Esophagus muscularis mucosa (tissue), 4 donors: ENCODE measurements around the gene PRR11. TPM values are rescaled to one million over a fixed set of nuclear protein-coding genes. Genes with fewer than 3 reads are reported as not detected.

Source experiments
- DNase-seq: peaks from one replicate; pipeline ENCODE4 v3.0.0-alpha.2; 2017; ENCODE audit errors: extremely low spot score
- H3K27ac ChIP-seq, 4 donors: fragments of 200-600 bp; sonication (generic); replicated peaks in 1 of 4; 1 replicate in 3 of 4; 2 replicates in 1 of 4; pipeline ENCODE4 v1.5.1; 2016 to 2019; ENCODE audit warnings: mild to moderate bottlenecking in 1 of 4
- H3K27me3 ChIP-seq, 4 donors: fragments of 200-600 bp; sonication (generic); one replicate each; pipeline versions ENCODE4 v1.5.1 to v1.6.0; 2016 to 2019
- H3K36me3 ChIP-seq, 4 donors: fragments of 200-600 bp; sonication (generic); one replicate each; pipeline ENCODE4 v1.5.1; 2016 to 2019
- H3K4me1 ChIP-seq, 4 donors: fragments of 200-600 bp; sonication (generic); one replicate each; pipeline ENCODE4 v1.5.1; 2016 to 2019
- H3K4me3 ChIP-seq, 4 donors: fragments of 200-600 bp; sonication (generic); 1 replicate in 2 of 4; 2 replicates in 2 of 4; pipeline ENCODE4 v1.5.1; 2016 to 2019; ENCODE audit warnings: mild to moderate bottlenecking in 4 of 4, moderate library complexity in 1 of 4
- H3K9me3 ChIP-seq, 4 donors: fragments of 200-600 bp; sonication (generic); 1 replicate in 3 of 4; 2 replicates in 1 of 4; pipeline ENCODE4 v1.5.1; 2016 to 2019
- EP300 ChIP-seq: sonication (generic); formaldehyde crosslinking; IDR thresholded peaks from one replicate; pipeline ENCODE4 v1.6.1; 2017; ENCODE audit warnings: antibody characterized with exemption
- POLR2A ChIP-seq: fragments of 450-650 bp; IDR thresholded peaks from one replicate; pipeline ENCODE4 v1.6.1; 2017; ENCODE audit warnings: antibody characterized with exemption, moderate library complexity, mild to moderate bottlenecking, low read depth
- POLR2AphosphoS5 ChIP-seq, 2 donors: sonication (generic); formaldehyde crosslinking; IDR thresholded peaks; one replicate each; pipeline ENCODE4 v1.6.1; 2017; ENCODE audit warnings: antibody characterized with exemption in 2 of 2
- WGBS: methylation state at CpG from one replicate; pipeline ENCODE4 v1.1.5; 2018; 5-methylcytosine and 5-hydroxymethylcytosine counted together
- intact Hi-C: fragments of 100-400 bp; cut with DNase I; formaldehyde crosslinking; loops from one replicate; pipeline ENCODE4 v1.15.1; 2023
- small RNA-seq, 3 donors: library from RNA; depleted of rRNA; stranded (forward); fragments of <200 nt; gene quantifications; one replicate each; pipeline ENCODE3, GENCODE V24; 2016
- total RNA-seq, 4 donors: library from RNA; depleted of rRNA; stranded (reverse); fragments of >200 nt; gene quantifications; one replicate each; pipeline versions ENCODE4 v1.1.0 to v1.2.1, GENCODE V29; 2016
- TF ChIP-seq, protein P1 (sequence below), 3 experiments: fragments of 200-600 bp in 2 of 3; fragments of 450-650 bp in 1 of 3; sonication (generic) in 2 of 3; IDR thresholded peaks; one replicate each; pipeline ENCODE4 v1.5.1; 2017 to 2019; ENCODE audit warnings: antibody characterized with exemption in 3 of 3, mild to moderate bottlenecking in 2 of 3, moderate library complexity in 1 of 3

Gene PRR11
- total RNA-seq, 4 donors from 2014 or later = 0.32 to 110 (median 0.87) TPM

DNA sequence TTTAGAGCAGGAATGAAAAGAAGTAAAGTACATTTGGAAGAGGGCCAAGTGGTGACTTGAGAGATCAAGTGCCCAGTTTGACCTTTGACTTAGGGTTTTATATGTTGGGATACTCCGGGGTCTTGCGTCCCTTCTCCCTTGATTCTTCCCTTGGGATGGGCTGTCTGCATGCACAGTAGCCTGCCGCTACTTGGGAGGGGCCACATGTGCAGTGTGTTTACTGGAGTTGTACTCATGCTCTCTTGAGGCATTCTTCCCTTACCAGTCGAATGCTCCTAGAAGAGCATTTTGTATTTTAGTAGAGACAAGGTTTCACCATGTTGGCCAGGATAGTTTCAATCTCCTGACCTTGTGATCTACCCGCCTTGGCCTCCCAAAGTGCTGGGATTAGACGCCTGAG lies 88.5 kb downstream of the PRR11 start:
- TF ChIP-seq EP300 (no peak), POLR2AphosphoS5 (IDR thresholded peaks at IDR 0.05) (no peak), POLR2A (no peak)
- TF ChIP-seq, protein P1, sequence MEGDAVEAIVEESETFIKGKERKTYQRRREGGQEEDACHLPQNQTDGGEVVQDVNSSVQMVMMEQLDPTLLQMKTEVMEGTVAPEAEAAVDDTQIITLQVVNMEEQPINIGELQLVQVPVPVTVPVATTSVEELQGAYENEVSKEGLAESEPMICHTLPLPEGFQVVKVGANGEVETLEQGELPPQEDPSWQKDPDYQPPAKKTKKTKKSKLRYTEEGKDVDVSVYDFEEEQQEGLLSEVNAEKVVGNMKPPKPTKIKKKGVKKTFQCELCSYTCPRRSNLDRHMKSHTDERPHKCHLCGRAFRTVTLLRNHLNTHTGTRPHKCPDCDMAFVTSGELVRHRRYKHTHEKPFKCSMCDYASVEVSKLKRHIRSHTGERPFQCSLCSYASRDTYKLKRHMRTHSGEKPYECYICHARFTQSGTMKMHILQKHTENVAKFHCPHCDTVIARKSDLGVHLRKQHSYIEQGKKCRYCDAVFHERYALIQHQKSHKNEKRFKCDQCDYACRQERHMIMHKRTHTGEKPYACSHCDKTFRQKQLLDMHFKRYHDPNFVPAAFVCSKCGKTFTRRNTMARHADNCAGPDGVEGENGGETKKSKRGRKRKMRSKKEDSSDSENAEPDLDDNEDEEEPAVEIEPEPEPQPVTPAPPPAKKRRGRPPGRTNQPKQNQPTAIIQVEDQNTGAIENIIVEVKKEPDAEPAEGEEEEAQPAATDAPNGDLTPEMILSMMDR (IDR thresholded peaks at IDR 0.05) = no peak
- intact Hi-C loops = no loop called here
- Histone ChIP-seq H3K9me3 (no peaks in the 10 kb centered on the region), H3K36me3 (peaks cover 0 to 7% (median 5%) of the 10 kb centered on the region in 4 donors), H3K4me3 (no peak overlapping the region), H3K27me3 (no peaks in the 10 kb centered on the region), H3K27ac (no peak overlapping the region), H3K4me1 (no peaks in the 10 kb centered on the region)
- WGBS = 92% methylated on average over 6 of the region's 6 CpGs
- DNase-seq = no peak

Small RNA genes within 50 kb of the gene (small RNA-seq; reads per million reads assigned to genes)
- 23.5 to 38.9 (median 36.7) reads per million in 3 donors for gene MIR301A
- 15.7 to 21.3 (median 18.4) reads per million in 3 donors for gene MIR454
- 0 to 0.08 (median 0) reads per million in 3 donors for gene RNU2-58P

Other genes with a start within 250 kb of the PRR11 start
- gene TRIM37, start 48.9 kb upstream of the PRR11 start, total RNA-seq = 10 to 100 TPM; 23.4 to 27.5 (median 25.3) TPM
- gene SKA2, start 560 bp upstream of the PRR11 start, total RNA-seq = 10 to 100 TPM; 33.0 to 61.9 (median 35.6) TPM
- 10 to 100 TPM in 1 of 4 donors, 1 to 10 TPM in 3; 7.9 to 13.5 (median 9.6) TPM for gene SMG8, start 54.3 kb downstream of the PRR11 start, total RNA-seq
- gene GDPD1, start 64.8 kb downstream of the PRR11 start, total RNA-seq = 1 to 10 TPM in 2 of 4 donors, under 1 TPM in 2; 0.75 to 2.0 (median 1.00) TPM
- gene YPEL2, start 175.9 kb downstream of the PRR11 start, total RNA-seq = 10 to 100 TPM; 27.7 to 62.9 (median 28.8) TPM